ENCODE results near the gene SENP7. TPM values are rescaled to one million over a fixed set of nuclear protein-coding genes. Genes with fewer than 3 reads are reported as not detected.

The SENP7 gene
- total RNA-seq, 1 experiment from 2014 or later = 7.9 TPM

DNA sequence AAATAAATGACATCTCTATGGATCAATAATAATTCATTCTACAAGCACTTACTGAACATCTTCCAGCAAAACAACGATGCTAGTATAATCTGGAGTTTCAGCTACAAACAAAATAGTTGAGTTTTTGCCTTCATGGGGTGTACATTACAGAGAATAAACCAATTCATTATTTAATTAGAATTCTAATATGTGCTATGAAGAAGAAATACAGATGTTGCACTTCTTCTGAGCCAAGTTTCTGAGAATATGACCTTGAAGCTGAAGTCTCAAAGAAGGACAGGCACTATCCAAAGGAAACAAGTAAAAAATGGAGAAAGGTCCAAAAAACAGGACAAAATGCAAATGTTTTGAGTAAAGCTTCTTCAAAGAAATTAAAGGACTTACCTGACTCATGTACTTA is 94.2 kb downstream of the SENP7 start:
- H3K4me2 ChIP-seq (ENCODE audit: low read length) = no peak overlapping the region
- H3K9me3 ChIP-seq (ENCODE audit: control insufficient read depth in 1 of 2, insufficient read depth in 1 of 2, low read depth in 1 of 2, low read length in 2 of 2) = no peaks in the 10 kb centered on the region
- H3K27ac ChIP-seq (ENCODE audit: low read depth, low read length) = no peak overlapping the region
- ChIA-PET RAD21 (ENCODE audit: low non-redundant PET in 1 of 2, low total read pairs in 2 of 2, uncharacterized antibody in 2 of 2, unreplicated experiment in 2 of 2) (no interaction called here), CTCF (no interaction called here), POLR2A (no interaction called here)
- no peak overlapping the region for H3K9ac ChIP-seq (ENCODE audit: low read length)
- no peaks in the 10 kb centered on the region for H3K79me2 ChIP-seq (ENCODE audit: insufficient read depth, low read length)
- no peak for ATAC-seq
- intact Hi-C loops (cut with micrococcal nuclease) = no loop called here
- TF ChIP-seq YY1 (IDR thresholded peaks at IDR 0.05; ENCODE audit: extremely low read depth, insufficient replicate concordance, low read depth, low read length) = no peak
- TF ChIP-seq RAD21 (IDR thresholded peaks at IDR 0.05; ENCODE audit: low read depth) = no peak
- no peak for TF ChIP-seq SRF (IDR thresholded peaks at IDR 0.05; ENCODE audit: low read depth)
- TF ChIP-seq, protein P1, sequence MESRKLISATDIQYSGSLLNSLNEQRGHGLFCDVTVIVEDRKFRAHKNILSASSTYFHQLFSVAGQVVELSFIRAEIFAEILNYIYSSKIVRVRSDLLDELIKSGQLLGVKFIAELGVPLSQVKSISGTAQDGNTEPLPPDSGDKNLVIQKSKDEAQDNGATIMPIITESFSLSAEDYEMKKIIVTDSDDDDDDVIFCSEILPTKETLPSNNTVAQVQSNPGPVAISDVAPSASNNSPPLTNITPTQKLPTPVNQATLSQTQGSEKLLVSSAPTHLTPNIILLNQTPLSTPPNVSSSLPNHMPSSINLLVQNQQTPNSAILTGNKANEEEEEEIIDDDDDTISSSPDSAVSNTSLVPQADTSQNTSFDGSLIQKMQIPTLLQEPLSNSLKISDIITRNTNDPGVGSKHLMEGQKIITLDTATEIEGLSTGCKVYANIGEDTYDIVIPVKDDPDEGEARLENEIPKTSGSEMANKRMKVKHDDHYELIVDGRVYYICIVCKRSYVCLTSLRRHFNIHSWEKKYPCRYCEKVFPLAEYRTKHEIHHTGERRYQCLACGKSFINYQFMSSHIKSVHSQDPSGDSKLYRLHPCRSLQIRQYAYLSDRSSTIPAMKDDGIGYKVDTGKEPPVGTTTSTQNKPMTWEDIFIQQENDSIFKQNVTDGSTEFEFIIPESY (IDR thresholded peaks at IDR 0.05; ENCODE audit: extremely low read depth, insufficient replicate concordance, low read length) = no peak
- TF ChIP-seq EGR1 (IDR thresholded peaks at IDR 0.05; ENCODE audit: low read depth) = no peak
- no peaks in the 10 kb centered on the region for H3K9me2 ChIP-seq (ENCODE audit: insufficient read depth)
- no peaks in the 10 kb centered on the region for H4K20me1 ChIP-seq (ENCODE audit: insufficient read depth)
- H3K27me3 ChIP-seq (ENCODE audit: insufficient read depth, low read length) = no peaks in the 10 kb centered on the region
- BruUV-seq (replicated peaks) = no TSS peak
- no peak overlapping the region for H2AFZ ChIP-seq (ENCODE audit: low read depth, low read length, poor library complexity, severe bottlenecking)
- no peak overlapping the region for H3K4me3 ChIP-seq (replicated peaks in 1 of 2; ENCODE audit: low read depth in 1 of 2, low read length in 2 of 2)
- H3K36me3 ChIP-seq (ENCODE audit: control insufficient read depth in 1 of 2, insufficient read depth in 2 of 2, low read length in 2 of 2) = no peaks in the 10 kb centered on the region
- DNase-seq (ENCODE audit: low read depth, low spot score) = no peak
- no peaks in the 10 kb centered on the region for H3K4me1 ChIP-seq (ENCODE audit: control insufficient read depth in 1 of 2, insufficient read depth in 2 of 2, low read length in 2 of 2)

DNA sequence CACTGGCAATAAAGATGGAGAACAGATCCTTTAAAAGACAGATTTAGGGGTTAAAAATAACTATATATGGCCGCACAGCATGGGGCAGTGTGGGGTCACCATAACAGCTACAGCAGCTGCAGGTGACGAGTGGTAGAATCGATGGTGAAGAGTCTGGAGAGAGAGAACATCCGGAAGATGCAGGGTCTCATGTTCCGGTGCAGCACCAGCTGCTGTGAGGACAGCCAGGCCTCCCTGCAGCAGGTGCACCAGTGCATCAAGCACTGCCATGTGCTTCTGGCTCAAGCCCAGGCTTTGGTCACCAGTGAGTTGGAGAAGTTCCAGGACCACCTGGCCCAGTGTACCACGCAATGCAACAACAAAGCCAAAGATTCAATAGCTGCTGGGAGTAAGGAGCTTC is 98.9 kb downstream of the SENP7 start:
- DNase-seq (ENCODE audit: low read depth, low spot score) = no peak
- Histone ChIP-seq H3K4me3 (replicated peaks in 1 of 2; ENCODE audit: low read depth in 1 of 2, low read length in 2 of 2) (no peak overlapping the region), H3K9me2 (ENCODE audit: insufficient read depth) (no peaks in the 10 kb centered on the region), H3K9ac (ENCODE audit: low read length) (no peak overlapping the region), H3K27me3 (ENCODE audit: insufficient read depth, low read length) (no peaks in the 10 kb centered on the region), H3K27ac (ENCODE audit: low read depth, low read length) (no peak overlapping the region), H2AFZ (ENCODE audit: low read depth, low read length, poor library complexity, severe bottlenecking) (no peak overlapping the region), H4K20me1 (ENCODE audit: insufficient read depth) (no peaks in the 10 kb centered on the region), H3K36me3 (ENCODE audit: control insufficient read depth in 1 of 2, insufficient read depth in 2 of 2, low read length in 2 of 2) (no peaks in the 10 kb centered on the region), H3K9me3 (ENCODE audit: control insufficient read depth in 1 of 2, insufficient read depth in 1 of 2, low read depth in 1 of 2, low read length in 2 of 2) (no peaks in the 10 kb centered on the region), H3K4me1 (ENCODE audit: control insufficient read depth in 1 of 2, insufficient read depth in 2 of 2, low read length in 2 of 2) (no peaks in the 10 kb centered on the region), H3K79me2 (ENCODE audit: insufficient read depth, low read length) (no peaks in the 10 kb centered on the region), H3K4me2 (ENCODE audit: low read length) (no peak overlapping the region)
- no peak for ATAC-seq
- intact Hi-C loops (cut with micrococcal nuclease) = no loop called here
- RAD21 ChIA-PET (ENCODE audit: low non-redundant PET in 1 of 2, low total read pairs in 2 of 2, uncharacterized antibody in 2 of 2, unreplicated experiment in 2 of 2) = no interaction called here
- POLR2A ChIA-PET = no interaction called here
- BruUV-seq (replicated peaks) = no TSS peak
- CTCF ChIA-PET = no interaction called here
- TF ChIP-seq JUND (IDR thresholded peaks at IDR 0.05) = no peak
- no peak for TF ChIP-seq EZH2 (IDR thresholded peaks at IDR 0.05)
- TF ChIP-seq EGR1 (IDR thresholded peaks at IDR 0.05; ENCODE audit: low read depth) = no peak
- no peak for TF ChIP-seq EZH2phosphoT487 (IDR thresholded peaks at IDR 0.05; ENCODE audit: borderline replicate concordance)
- no peak for TF ChIP-seq ZNF274 (IDR thresholded peaks at IDR 0.05; ENCODE audit: low read depth, low read length)
- no peak for TF ChIP-seq CEBPB (IDR thresholded peaks at IDR 0.05; ENCODE audit: low read depth)
- no peak for TF ChIP-seq POLR2A (IDR thresholded peaks at IDR 0.05; ENCODE audit: borderline replicate concordance, extremely low read depth, insufficient read depth, insufficient read length)
- no peak for TF ChIP-seq ELF1 (IDR thresholded peaks at IDR 0.05; ENCODE audit: borderline replicate concordance, low read depth)
- TF ChIP-seq, protein P2, sequence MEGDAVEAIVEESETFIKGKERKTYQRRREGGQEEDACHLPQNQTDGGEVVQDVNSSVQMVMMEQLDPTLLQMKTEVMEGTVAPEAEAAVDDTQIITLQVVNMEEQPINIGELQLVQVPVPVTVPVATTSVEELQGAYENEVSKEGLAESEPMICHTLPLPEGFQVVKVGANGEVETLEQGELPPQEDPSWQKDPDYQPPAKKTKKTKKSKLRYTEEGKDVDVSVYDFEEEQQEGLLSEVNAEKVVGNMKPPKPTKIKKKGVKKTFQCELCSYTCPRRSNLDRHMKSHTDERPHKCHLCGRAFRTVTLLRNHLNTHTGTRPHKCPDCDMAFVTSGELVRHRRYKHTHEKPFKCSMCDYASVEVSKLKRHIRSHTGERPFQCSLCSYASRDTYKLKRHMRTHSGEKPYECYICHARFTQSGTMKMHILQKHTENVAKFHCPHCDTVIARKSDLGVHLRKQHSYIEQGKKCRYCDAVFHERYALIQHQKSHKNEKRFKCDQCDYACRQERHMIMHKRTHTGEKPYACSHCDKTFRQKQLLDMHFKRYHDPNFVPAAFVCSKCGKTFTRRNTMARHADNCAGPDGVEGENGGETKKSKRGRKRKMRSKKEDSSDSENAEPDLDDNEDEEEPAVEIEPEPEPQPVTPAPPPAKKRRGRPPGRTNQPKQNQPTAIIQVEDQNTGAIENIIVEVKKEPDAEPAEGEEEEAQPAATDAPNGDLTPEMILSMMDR (IDR thresholded peaks at IDR 0.05 in 2 of 3, conservative IDR thresholded peaks at IDR 0.05 in 1 of 3; ENCODE audit: borderline replicate concordance in 1 of 3, insufficient read depth in 1 of 3, low read depth in 2 of 3, low read length in 2 of 3) = no peak
- TF ChIP-seq TCF7L2 (IDR thresholded peaks at IDR 0.05; ENCODE audit: borderline replicate concordance, extremely low read depth, insufficient read depth, insufficient read length) = no peak
- no peak for TF ChIP-seq SP1 (IDR thresholded peaks at IDR 0.05; ENCODE audit: low read depth)
- TF ChIP-seq SIN3A (IDR thresholded peaks at IDR 0.05; ENCODE audit: low read depth) = no peak
- TF ChIP-seq, protein P3, sequence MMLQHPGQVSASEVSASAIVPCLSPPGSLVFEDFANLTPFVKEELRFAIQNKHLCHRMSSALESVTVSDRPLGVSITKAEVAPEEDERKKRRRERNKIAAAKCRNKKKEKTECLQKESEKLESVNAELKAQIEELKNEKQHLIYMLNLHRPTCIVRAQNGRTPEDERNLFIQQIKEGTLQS (IDR thresholded peaks at IDR 0.05) = no peak
